IMR-90 (cell line): Measurements from ENCODE around the gene ZNF274. TPM values are rescaled to one million over a fixed set of nuclear protein-coding genes. Genes with fewer than 3 reads are reported as not detected.

Experiments used
- ATAC-seq: fragments of 200-7000 bp; cut with Tn5 transposase; 2 replicates; pipeline ENCODE4 v1.9.1; 2020; ENCODE audit warnings: low read depth, mild to moderate bottlenecking, moderate library complexity
- BruUV-seq: library from RNA; stranded (reverse); fragments of 400-500 nt; replicated peaks from 2 replicates; lab custom pipeline; 2021; lab: Mats Ljungman, UMichigan
- CTCF ChIA-PET: fragments of 300-600 bp; formaldehyde crosslinking; extraction: SDS; loops from one replicate; lab custom pipeline; 2021; ENCODE audit warnings: antibody characterized with exemption; lab: Yijun Ruan, JAX
- POLR2A ChIA-PET: fragments of 300-600 bp; sonication (Branson Sonifier 250); formaldehyde crosslinking; loops from one replicate; lab custom pipeline; 2022; ENCODE audit warnings: antibody characterized with exemption; ENCODE audit not compliant: unreplicated experiment; lab: Charles Lee
- DNase-seq: peaks from one replicate; pipeline ENCODE4 v3.0.0; 2013
- H2AFZ ChIP-seq: replicated peaks from 2 replicates; pipeline ENCODE3; 2013; ENCODE audit warnings: low read length, mild to moderate bottlenecking; ENCODE audit not compliant: poor library complexity
- H2AK5ac ChIP-seq: 2 replicates; pipeline ENCODE4 v1.6.1; 2013; ENCODE audit warnings: low read depth, low read length, inconsistent platforms
- H2AK9ac ChIP-seq: replicated peaks from 2 replicates; pipeline ENCODE3; 2013; ENCODE audit warnings: mild to moderate bottlenecking, low read depth, low read length, moderate library complexity; ENCODE audit not compliant: poor library complexity
- H2BK120ac ChIP-seq: 2 replicates; pipeline ENCODE4 v1.6.1; 2013; ENCODE audit warnings: low read depth, low read length, inconsistent platforms
- H2BK15ac ChIP-seq: 3 replicates; pipeline ENCODE4 v1.6.1; 2013; ENCODE audit warnings: low read depth, low read length, inconsistent platforms
- H2BK20ac ChIP-seq: 2 replicates; pipeline ENCODE4 v1.6.1; 2013; ENCODE audit warnings: low read depth, mild to moderate bottlenecking, inconsistent platforms, low read length, moderate library complexity
- H2BK5ac ChIP-seq: 2 replicates; pipeline ENCODE4 v1.6.1; 2013; ENCODE audit warnings: mild to moderate bottlenecking, low read depth, low read length, inconsistent platforms; ENCODE audit not compliant: poor library complexity, severe bottlenecking
- H3K14ac ChIP-seq: replicated peaks from 2 replicates; pipeline ENCODE4 v1.6.1; 2013; ENCODE audit warnings: low read depth, low read length, inconsistent platforms
- H3K18ac ChIP-seq: 2 replicates; pipeline ENCODE4 v1.6.1; 2013; ENCODE audit warnings: low read depth, low read length, control low read depth
- H3K23ac ChIP-seq: 2 replicates; pipeline ENCODE4 v1.6.1; 2013; ENCODE audit warnings: low read depth, low read length, inconsistent platforms
- H3K27ac ChIP-seq: 2 replicates; pipeline ENCODE4 v1.5.1; 2013; ENCODE audit warnings: mild to moderate bottlenecking, control low read depth, low read length; ENCODE audit not compliant: insufficient read depth
- H3K27me3 ChIP-seq: 2 replicates; pipeline ENCODE4 v1.6.1; 2013; ENCODE audit warnings: low read length; ENCODE audit not compliant: control insufficient read depth, insufficient read depth
- H3K36me3 ChIP-seq: 2 replicates; pipeline ENCODE4 v1.6.1; 2013; ENCODE audit warnings: low read length, mixed read lengths; ENCODE audit not compliant: control insufficient read depth, insufficient read depth
- H3K4ac ChIP-seq: 2 replicates; pipeline ENCODE4 v1.6.1; 2013; ENCODE audit warnings: low read depth, low read length, inconsistent platforms
- H3K4me1 ChIP-seq: 2 replicates; pipeline ENCODE4 v1.6.1; 2013; ENCODE audit warnings: low read length, mixed read lengths; ENCODE audit not compliant: control insufficient read depth, insufficient read depth
- H3K4me2 ChIP-seq: 2 replicates; pipeline ENCODE4 v1.6.1; 2013; ENCODE audit warnings: low read depth, mild to moderate bottlenecking, control low read depth, low read length, moderate library complexity
- H3K4me3 ChIP-seq: 2 replicates; pipeline ENCODE4 v1.5.1; 2013; ENCODE audit warnings: low read depth, mild to moderate bottlenecking, control low read depth, low read length, moderate library complexity; ENCODE audit not compliant: insufficient read depth
- H3K56ac ChIP-seq: 2 replicates; pipeline ENCODE4 v1.6.1; 2013; ENCODE audit warnings: low read length, inconsistent platforms; ENCODE audit not compliant: insufficient read depth; ENCODE audit errors: extremely low read depth
- H3K79me1 ChIP-seq, 2 experiments: 2 replicates each; pipeline ENCODE4 v1.6.1; 2013; ENCODE audit warnings: low read length in 2 of 2, inconsistent platforms in 1 of 2, low read depth in 1 of 2
- H3K9ac ChIP-seq: 2 replicates; pipeline ENCODE4 v1.6.1; 2013; ENCODE audit warnings: low read depth, low read length, control low read depth
- H3K9me1 ChIP-seq: 2 replicates; pipeline ENCODE4 v1.6.1; 2013; ENCODE audit warnings: low read length, inconsistent platforms; ENCODE audit not compliant: insufficient read depth
- H3K9me3 ChIP-seq: 2 replicates; pipeline ENCODE4 v1.6.1; 2013; ENCODE audit warnings: low read length; ENCODE audit not compliant: control insufficient read depth, insufficient read depth
- H4K20me1 ChIP-seq: 2 replicates; pipeline ENCODE4 v1.6.1; 2013; ENCODE audit warnings: low read length, inconsistent platforms; ENCODE audit not compliant: insufficient read depth
- H4K5ac ChIP-seq: 2 replicates; pipeline ENCODE4 v1.6.1; 2013; ENCODE audit warnings: mild to moderate bottlenecking, low read depth, low read length, control low read depth
- H4K8ac ChIP-seq, 2 experiments: 2 replicates each; pipeline ENCODE4 v1.6.1; 2013; ENCODE audit warnings: low read depth in 2 of 2, low read length in 2 of 2, control low read depth in 1 of 2, inconsistent platforms in 1 of 2
- H4K91ac ChIP-seq: 2 replicates; pipeline ENCODE4 v1.6.1; 2013; ENCODE audit warnings: low read depth, low read length, inconsistent platforms; ENCODE audit not compliant: insufficient read depth
- BHLHE40 ChIP-seq: fragments of 150-350 bp; IDR thresholded peaks from 2 replicates; pipeline ENCODE4 v1.6.1; 2016; ENCODE audit warnings: mild to moderate bottlenecking, low read depth, low read length
- CEBPB ChIP-seq: IDR thresholded peaks from 2 replicates; pipeline ENCODE4 v1.6.1; 2012; ENCODE audit warnings: low read depth, low read length, improper control_type of control experiment
- CTCF ChIP-seq: conservative IDR thresholded peaks from 2 replicates; pipeline ENCODE4 v1.5.1; 2012; ENCODE audit warnings: mild to moderate bottlenecking, low read depth, low read length, improper control_type of control experiment
- ELK1 ChIP-seq: fragments of 150-350 bp; IDR thresholded peaks from 2 replicates; pipeline ENCODE4 v1.6.1; 2016; ENCODE audit warnings: low read depth, mild to moderate bottlenecking, low read length, moderate library complexity, borderline replicate concordance
- FOS ChIP-seq: fragments of 150-350 bp; IDR thresholded peaks from 2 replicates; pipeline ENCODE4 v1.6.1; 2016; ENCODE audit warnings: low read depth, low read length
- MAFK ChIP-seq: IDR thresholded peaks from 2 replicates; pipeline ENCODE4 v1.6.1; 2012; ENCODE audit warnings: low read depth, low read length, improper control_type of control experiment
- MAZ ChIP-seq: IDR thresholded peaks from 2 replicates; pipeline ENCODE4 v1.6.1; 2012; ENCODE audit warnings: low read depth, mild to moderate bottlenecking, low read length, improper control_type of control experiment, moderate library complexity, borderline replicate concordance
- MXI1 ChIP-seq: IDR thresholded peaks from 2 replicates; pipeline ENCODE4 v1.6.1; 2012; ENCODE audit warnings: low read depth, mild to moderate bottlenecking, low read length, moderate library complexity, borderline replicate concordance
- POLR2A ChIP-seq: IDR thresholded peaks from 2 replicates; pipeline ENCODE4 v1.6.1; 2012; ENCODE audit warnings: mild to moderate bottlenecking, low read depth, low read length
- RCOR1 ChIP-seq: IDR thresholded peaks from 2 replicates; pipeline ENCODE4 v1.6.1; 2012; ENCODE audit warnings: mild to moderate bottlenecking, low read length, improper control_type of control experiment; ENCODE audit not compliant: insufficient replicate concordance
- RFX5 ChIP-seq: IDR thresholded peaks from 2 replicates; pipeline ENCODE4 v1.8.0; 2012; ENCODE audit warnings: low read depth, mild to moderate bottlenecking, low read length, moderate library complexity
- SMC3 ChIP-seq: fragments of 150-350 bp; IDR thresholded peaks from 2 replicates; pipeline ENCODE4 v1.6.1; 2016; ENCODE audit warnings: low read depth, mild to moderate bottlenecking, antibody characterized with exemption, low read length, moderate library complexity
- USF2 ChIP-seq: fragments of 150-350 bp; IDR thresholded peaks from 2 replicates; pipeline ENCODE4 v1.6.1; 2017; ENCODE audit warnings: mild to moderate bottlenecking, antibody characterized with exemption, low read length, low read depth
- WGBS, 2 experiments: methylation state at CpG; one replicate each; pipeline versions ENCODE4 v1.1.5 to v1.1.7; 2013; ENCODE audit warnings: missing lambda C conversion rate in 2 of 2; ENCODE audit not compliant: insufficient read length in 1 of 2; ENCODE audit errors: extremely low coverage in 2 of 2; 5-methylcytosine and 5-hydroxymethylcytosine counted together
- dilution Hi-C: fragments of 300-500 bp; cut with HindIII; formaldehyde crosslinking; loops from one replicate; pipeline ENCODE4 v1.14.3; 2018; ENCODE audit warnings: low sequenced_read_pairs; ENCODE audit not compliant: unreplicated experiment
- in situ Hi-C: fragments of 300-500 bp; cut with MboI; formaldehyde crosslinking; loops from 3 replicates; pipeline ENCODE4 v1.14.3; 2019; ENCODE audit warnings: low sequenced_read_pairs, inconsistent platforms, mixed read lengths
- intact Hi-C: fragments of 100-400 bp; cut with micrococcal nuclease; formaldehyde crosslinking; loops from 2 replicates; pipeline ENCODE4 v1.10.0; 2022
- polyA plus RNA-seq, 3 experiments: library from polyadenylated mRNA; depleted of rRNA; stranded (reverse); fragments of >200 nt; gene quantifications; 2 replicates each; pipeline ENCODE4 v1.2.3, GENCODE V29; 2012; ENCODE audit warnings: low replicate concordance in 1 of 3
- total RNA-seq: library from RNA; depleted of rRNA; stranded (reverse); fragments of >200 nt; gene quantifications from 2 replicates; pipeline ENCODE4 v1.2.3, GENCODE V29; 2012

The ZNF274 gene
- total and polyA plus RNA-seq, 2 of the 4 experiments (the other 2 are of a cell fraction): 12.1 to 15.2 TPM

GRCh38 chr19:58243351-58243750, 60.5 kb downstream of the ZNF274 start:
- TF ChIP-seq SMC3 (no peak), CEBPB (no peak), ELK1 (no peak), RFX5 (no peak), RCOR1 (no peak), CTCF (no peak), MXI1 (no peak), POLR2A (no peak), FOS (no peak), MAFK (no peak), MAZ (no peak), USF2 (no peak), BHLHE40 (no peak)
- no TSS peak for BruUV-seq
- Histone ChIP-seq H4K5ac (no peak overlapping the region), H3K79me1 (peaks cover 13 to 16% of the 10 kb centered on the region in 2 experiments), H3K4me3 (no peak overlapping the region), H3K18ac (no peak overlapping the region), H2BK15ac (no peak overlapping the region), H3K36me3 (peaks cover 82% of the 10 kb centered on the region), H4K20me1 (no peaks in the 10 kb centered on the region), H2AK9ac (peak overlapping the region; percentile 55), H2BK20ac (no peak overlapping the region), H3K14ac (no peak overlapping the region), H3K27ac (no peak overlapping the region), H2BK120ac (no peak overlapping the region), H3K23ac (no peak overlapping the region), H3K27me3 (no peaks in the 10 kb centered on the region), H3K9ac (no peak overlapping the region), H2AK5ac (no peak overlapping the region), H2AFZ (no peak overlapping the region), H3K9me3 (peaks cover 81% of the 10 kb centered on the region), H3K9me1 (no peaks in the 10 kb centered on the region), H3K4me2 (no peak overlapping the region), H3K56ac (no peak overlapping the region), H3K4ac (no peak overlapping the region), H3K4me1 (no peaks in the 10 kb centered on the region), H4K8ac (no peak overlapping the region), H4K91ac (no peak overlapping the region), H2BK5ac (no peak overlapping the region)
- in situ Hi-C loops: no loop called here
- dilution Hi-C loops: no loop called here
- ChIA-PET POLR2A (no interaction called here), CTCF (no interaction called here)
- intact Hi-C loops: no loop called here
- 100% methylated on average over 1 of the region's 6 CpGs; no CpG with 5 or more reads in 1 of the 2 experiments for WGBS, 2 experiments
- ATAC-seq (no peak), DNase-seq (no peak)
